SH-SY5Y (cell line): ENCODE data around the gene STRBP.

ENCODE experiments used
- GATA2 ChIP-seq: IDR thresholded peaks from 2 replicates; pipeline ENCODE4 v1.6.1; 2011; ENCODE audit warnings: mild to moderate bottlenecking, low read depth, low read length
- GATA3 ChIP-seq: IDR thresholded peaks from 2 replicates; pipeline ENCODE4 v1.6.1; 2011; ENCODE audit warnings: low read depth, mild to moderate bottlenecking, low read length, moderate library complexity

GRCh38 chr9:123266655-123267399, 1.6 kb downstream of the STRBP start:
- TF ChIP-seq GATA2 (no peak), GATA3 (no peak)
